Chondrocyte (in vitro differentiated cells): ENCODE data around the gene PPP1R16B. TPM values are rescaled to one million over a fixed set of nuclear protein-coding genes. Genes with fewer than 3 reads are reported as not detected.

Experiments
- DNase-seq: peaks from one replicate; pipeline ENCODE4 v3.0.0; 2021; ENCODE audit warnings: mixed read lengths, low spot score
- H3K27ac Mint-ChIP-seq: one replicate; pipeline ENCODE4 v1.8.0; 2021; ENCODE audit warnings: mild to moderate bottlenecking, moderate library complexity, mixed read lengths; ENCODE audit not compliant: unreplicated experiment
- H3K27me3 Mint-ChIP-seq: 2 replicates; pipeline ENCODE4 v1.8.0; 2021; ENCODE audit warnings: low read depth, mixed read lengths
- H3K36me3 Mint-ChIP-seq: 2 replicates; pipeline ENCODE4 v1.8.0; 2021; ENCODE audit warnings: low read depth, mixed read lengths
- H3K4me1 Mint-ChIP-seq: 2 replicates; pipeline ENCODE4 v1.8.0; 2021; ENCODE audit warnings: low read depth, mild to moderate bottlenecking, mixed read lengths
- H3K4me3 Mint-ChIP-seq: one replicate; pipeline ENCODE4 v1.8.0; 2021; ENCODE audit warnings: mild to moderate bottlenecking, moderate library complexity, mixed read lengths; ENCODE audit not compliant: unreplicated experiment
- H3K9me3 Mint-ChIP-seq: 2 replicates; pipeline ENCODE4 v1.8.0; 2021; ENCODE audit warnings: low read depth, mixed read lengths
- CTCF ChIP-seq: fragments of 200-600 bp; sonication (generic); IDR thresholded peaks from 2 replicates; pipeline ENCODE4 v1.5.0; 2021; ENCODE audit warnings: antibody characterized with exemption, mild to moderate bottlenecking, moderate library complexity
- total RNA-seq: library from RNA; stranded (reverse); gene quantifications from 3 replicates; pipeline ENCODE4 v1.2.1, GENCODE V29; 2021

PPP1R16B gene
- total RNA-seq, 1 donor from 2014 or later: not detected

- Mint-ChIP-seq H3K27ac (no peak overlapping the region), H3K27me3 (peaks cover 49% of the 10 kb centered on the region), H3K9me3 (no peaks in the 10 kb centered on the region), H3K36me3 (no peaks in the 10 kb centered on the region), H3K4me1 (peaks cover 5% of the 10 kb centered on the region), H3K4me3 (no peak overlapping the region)
- peak; percentile 71 for TF ChIP-seq CTCF
- DNase-seq: no peak
Measured at GRCh38 chr20:38894091-38894847, 88.8 kb downstream of the PPP1R16B start.

- H3K4me1 Mint-ChIP-seq: peaks cover 5% of the 10 kb centered on the region
- DNase-seq: no peak
- no peaks in the 10 kb centered on the region for H3K36me3 Mint-ChIP-seq
- H3K27me3 Mint-ChIP-seq: peaks cover 44% of the 10 kb centered on the region
- H3K4me3 Mint-ChIP-seq: no peak overlapping the region
- no peak for TF ChIP-seq CTCF
- no peak overlapping the region for H3K27ac Mint-ChIP-seq
- no peaks in the 10 kb centered on the region for H3K9me3 Mint-ChIP-seq
Measured at GRCh38 chr20:38895098-38895949, 89.8 kb downstream of the PPP1R16B start.

GRCh38 chr20:38896009-38896594, 90.6 kb downstream of the PPP1R16B start:
- Mint-ChIP-seq H3K36me3 (no peaks in the 10 kb centered on the region), H3K4me1 (peaks cover 5% of the 10 kb centered on the region), H3K9me3 (no peaks in the 10 kb centered on the region), H3K27ac (no peak overlapping the region), H3K4me3 (no peak overlapping the region), H3K27me3 (peaks cover 48% of the 10 kb centered on the region)
- no peak for TF ChIP-seq CTCF
- DNase-seq: no peak

GRCh38 chr20:38897267-38897666, 91.8 kb downstream of the PPP1R16B start:
- H3K36me3 Mint-ChIP-seq: no peaks in the 10 kb centered on the region
- no peak for DNase-seq
- peaks cover 54% of the 10 kb centered on the region for H3K27me3 Mint-ChIP-seq
- H3K27ac Mint-ChIP-seq: no peak overlapping the region
- no peak overlapping the region for H3K4me3 Mint-ChIP-seq
- no peaks in the 10 kb centered on the region for H3K9me3 Mint-ChIP-seq
- TF ChIP-seq CTCF: no peak
- H3K4me1 Mint-ChIP-seq: peaks cover 5% of the 10 kb centered on the region

GRCh38 chr20:38900606-38901005, 95.1 kb downstream of the PPP1R16B start:
- Mint-ChIP-seq H3K4me1 (no peaks in the 10 kb centered on the region), H3K36me3 (no peaks in the 10 kb centered on the region), H3K27ac (no peak overlapping the region), H3K9me3 (no peaks in the 10 kb centered on the region), H3K27me3 (peaks cover 50% of the 10 kb centered on the region), H3K4me3 (no peak overlapping the region)
- no peak for DNase-seq
- TF ChIP-seq CTCF: no peak
